ENCODE results near the gene RGL3.
"Not testable (repeated sequence)": the region's sequence is repeated elsewhere in the genome, so short reads cannot be mapped to it uniquely, and the experiment has no call there.

RGL3 gene

DNA sequence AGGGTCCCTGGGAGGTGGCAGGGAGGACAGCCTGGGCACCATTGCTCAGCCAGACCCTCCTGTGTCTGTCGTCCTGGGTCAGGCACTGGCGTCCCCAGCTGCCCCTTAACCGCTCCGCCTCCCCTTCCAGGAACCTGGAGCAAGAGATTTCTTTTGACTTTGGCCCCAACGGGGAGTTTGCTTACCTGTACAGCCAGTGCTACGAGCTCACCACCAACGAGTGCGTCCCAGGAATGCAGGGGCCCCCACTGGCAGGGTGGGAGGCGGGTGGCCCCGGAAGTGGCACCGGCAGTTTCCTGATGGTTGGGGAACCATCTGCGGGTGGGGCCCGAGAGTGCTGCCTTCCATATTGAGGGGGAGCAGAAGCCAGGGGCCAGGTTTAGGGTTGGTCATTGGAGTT lies 29.3 kb upstream of the RGL3 start:
- DNase-seq = no peak

DNA sequence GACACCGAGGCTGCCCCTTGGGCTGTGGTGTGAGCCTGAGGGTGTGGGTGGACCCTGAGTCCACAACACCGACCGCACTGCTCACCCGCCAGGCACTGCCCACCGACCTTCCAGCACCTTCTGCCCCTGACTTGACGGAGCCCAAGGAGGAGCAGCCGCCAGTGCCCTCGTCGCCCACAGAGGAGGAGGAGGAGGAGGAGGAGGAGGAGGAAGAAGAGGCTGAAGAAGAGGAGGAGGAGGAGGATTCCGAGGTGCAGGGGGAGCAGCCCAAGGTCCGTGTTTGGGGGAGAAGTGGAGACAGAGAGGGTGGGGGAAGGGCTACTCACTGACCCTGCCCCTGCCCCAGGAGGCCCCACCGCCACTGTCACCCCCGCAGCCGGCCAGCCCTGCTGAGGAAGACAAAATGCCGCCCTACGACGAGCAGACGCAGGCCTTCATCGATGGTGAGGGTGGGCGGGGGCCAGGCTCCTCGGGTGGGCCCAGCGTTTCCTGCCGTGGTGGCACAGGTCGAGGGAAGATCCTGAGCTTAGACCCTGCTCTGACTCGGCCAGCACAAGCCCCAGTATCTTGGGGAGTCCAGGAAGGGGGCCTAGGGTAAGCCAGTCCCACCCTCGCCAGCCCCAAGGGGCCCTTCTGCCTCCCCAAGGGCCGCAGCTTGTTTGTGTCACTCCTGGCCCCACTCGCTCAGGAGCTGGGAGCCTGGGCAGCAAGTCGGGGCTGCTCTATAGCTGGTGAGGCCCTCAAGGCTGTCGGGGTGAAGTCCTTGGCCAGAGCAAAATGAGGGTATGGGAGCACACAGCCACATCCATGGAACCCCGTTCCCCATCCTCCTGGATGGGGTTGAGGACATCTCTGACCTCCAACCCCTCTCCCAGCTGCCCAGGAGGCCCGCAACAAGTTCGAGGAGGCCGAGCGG lies 28.5 kb upstream of the RGL3 start:
- DNase-seq = no peak

DNA sequence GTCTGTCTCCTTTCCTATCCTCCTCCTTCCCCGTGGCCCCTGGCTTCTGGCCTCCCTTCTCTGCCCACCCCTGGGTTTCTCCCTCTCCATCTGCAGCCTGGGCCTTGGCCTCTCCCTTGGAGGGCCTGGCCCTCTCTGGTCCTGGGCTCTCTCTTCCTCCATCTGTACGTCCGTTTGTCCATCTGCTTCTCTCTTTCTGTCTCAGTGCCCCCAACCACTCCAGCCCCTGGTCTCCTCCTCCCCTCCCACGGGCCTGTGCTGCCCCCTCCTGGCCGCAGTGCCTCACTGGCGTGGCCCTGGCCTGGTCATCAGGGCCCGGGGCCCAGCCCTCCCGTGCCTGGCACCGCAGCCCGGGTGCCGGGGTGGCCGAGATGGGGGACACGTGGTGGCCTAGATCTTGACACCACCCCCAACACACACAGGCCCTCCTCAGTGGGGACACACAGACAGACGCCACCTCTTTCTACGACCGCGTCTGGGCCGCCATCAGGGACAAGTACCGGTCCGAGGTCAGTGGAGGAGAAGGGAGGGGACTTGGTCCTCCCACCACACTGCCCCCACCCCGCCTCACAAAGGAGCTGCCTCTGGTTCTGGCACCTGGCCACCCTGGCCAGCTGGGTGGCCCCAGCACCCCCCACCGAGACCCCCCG lies 27.7 kb upstream of the RGL3 start:
- no peak for DNase-seq

DNA sequence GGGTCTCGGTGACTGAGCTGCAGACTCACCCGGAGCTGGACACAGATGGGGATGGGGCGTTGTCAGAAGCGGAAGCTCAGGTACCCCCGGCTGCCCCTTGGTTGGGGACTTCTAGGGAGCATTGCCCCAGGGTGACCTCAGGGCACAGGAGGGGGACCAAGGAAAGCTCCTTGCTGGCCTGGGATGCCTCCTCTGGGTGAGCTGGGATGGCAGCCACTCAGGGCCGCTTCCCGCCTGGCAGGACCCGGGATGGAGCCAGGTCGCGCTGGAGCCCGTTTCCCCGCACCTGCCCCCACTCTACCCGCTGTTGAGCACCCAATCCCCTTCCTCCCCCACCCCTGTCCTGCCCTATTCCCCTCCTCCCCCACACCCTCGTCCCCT lies 27.1 kb upstream of the RGL3 start:
- no peak for DNase-seq

DNA sequence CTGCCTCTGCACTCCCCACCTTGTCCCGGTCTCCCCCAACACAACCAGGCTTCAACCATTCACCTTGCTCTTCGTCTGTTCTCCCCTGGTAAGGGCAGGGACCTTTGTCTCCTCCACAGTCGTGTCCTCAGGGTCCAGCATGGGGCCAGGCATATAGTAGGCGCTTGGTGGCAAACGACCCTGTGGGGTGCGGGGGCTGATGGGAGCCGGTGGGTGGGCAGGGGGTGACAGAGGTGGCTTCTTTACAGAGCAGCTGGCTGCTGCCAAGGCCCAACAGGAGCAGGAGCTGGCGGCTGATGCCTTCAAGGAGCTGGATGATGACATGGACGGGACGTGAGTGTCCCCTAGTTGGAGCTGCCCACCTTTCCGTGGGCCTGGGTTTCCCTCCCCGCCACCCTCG lies 26.0 kb upstream of the RGL3 start:
- no peak for DNase-seq

DNA sequence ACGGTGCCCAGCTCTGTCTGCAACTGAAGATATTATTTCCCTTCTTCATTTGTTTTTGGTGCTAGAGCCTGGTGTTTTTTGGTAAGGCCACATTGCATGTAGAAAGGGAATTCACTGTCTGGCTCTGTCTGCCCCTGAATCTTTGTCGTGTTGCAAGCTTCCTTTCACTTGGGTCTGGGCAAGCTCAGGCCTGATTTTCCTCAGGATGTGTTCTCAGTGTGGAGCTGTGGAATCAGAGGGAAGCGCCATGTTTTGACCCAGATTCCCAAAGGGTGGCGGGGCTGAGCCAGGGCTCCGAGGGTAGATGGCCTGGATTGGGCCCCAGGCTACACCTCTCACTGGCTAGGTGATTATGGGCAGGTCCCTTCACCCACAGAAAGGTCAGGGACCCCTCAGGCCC lies 24.9 kb upstream of the RGL3 start:
- DNase-seq = no peak

DNA sequence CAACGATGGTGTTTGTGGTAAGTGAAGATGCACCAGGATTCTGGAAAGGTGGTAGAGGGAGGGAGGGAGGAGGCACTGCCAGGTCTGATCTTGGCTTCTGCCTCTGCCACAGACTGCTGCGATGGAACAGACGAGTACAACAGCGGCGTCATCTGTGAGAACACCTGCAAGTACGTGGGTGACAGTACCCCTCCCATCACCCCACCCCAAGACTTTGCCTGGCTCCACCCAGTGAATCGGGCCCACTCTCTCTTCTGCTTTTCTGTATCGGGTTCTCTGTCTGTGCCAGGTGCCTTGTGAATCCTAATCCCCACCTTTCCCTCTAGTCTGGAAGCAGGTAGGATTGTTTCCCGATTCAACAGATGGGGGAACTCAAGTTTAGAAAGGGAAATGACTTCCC lies 18.8 kb upstream of the RGL3 start:
- no peak for DNase-seq

DNA sequence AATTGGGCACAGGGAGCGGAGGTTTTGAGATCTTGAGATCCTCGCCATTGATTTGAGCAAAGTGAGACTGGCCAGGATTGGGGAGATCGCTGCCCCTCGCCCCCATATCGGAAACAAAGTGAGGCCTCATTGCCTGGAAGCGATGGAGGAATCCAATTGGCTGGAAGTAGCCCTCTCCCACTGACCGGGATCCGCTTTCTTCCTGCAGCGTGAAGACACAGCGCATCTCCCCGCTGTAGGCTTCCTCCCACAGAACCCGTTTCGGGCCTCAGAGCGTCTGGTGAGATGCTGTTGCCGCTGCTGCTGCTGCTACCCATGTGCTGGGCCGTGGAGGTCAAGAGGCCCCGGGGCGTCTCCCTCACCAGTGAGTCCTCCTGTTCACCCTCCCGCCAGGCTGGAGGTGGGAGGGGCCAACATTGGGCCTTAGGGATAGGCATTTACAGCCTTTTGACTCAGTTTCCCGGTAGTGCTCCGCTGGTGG lies 16.8 kb upstream of the RGL3 start:
- no peak for DNase-seq

DNA sequence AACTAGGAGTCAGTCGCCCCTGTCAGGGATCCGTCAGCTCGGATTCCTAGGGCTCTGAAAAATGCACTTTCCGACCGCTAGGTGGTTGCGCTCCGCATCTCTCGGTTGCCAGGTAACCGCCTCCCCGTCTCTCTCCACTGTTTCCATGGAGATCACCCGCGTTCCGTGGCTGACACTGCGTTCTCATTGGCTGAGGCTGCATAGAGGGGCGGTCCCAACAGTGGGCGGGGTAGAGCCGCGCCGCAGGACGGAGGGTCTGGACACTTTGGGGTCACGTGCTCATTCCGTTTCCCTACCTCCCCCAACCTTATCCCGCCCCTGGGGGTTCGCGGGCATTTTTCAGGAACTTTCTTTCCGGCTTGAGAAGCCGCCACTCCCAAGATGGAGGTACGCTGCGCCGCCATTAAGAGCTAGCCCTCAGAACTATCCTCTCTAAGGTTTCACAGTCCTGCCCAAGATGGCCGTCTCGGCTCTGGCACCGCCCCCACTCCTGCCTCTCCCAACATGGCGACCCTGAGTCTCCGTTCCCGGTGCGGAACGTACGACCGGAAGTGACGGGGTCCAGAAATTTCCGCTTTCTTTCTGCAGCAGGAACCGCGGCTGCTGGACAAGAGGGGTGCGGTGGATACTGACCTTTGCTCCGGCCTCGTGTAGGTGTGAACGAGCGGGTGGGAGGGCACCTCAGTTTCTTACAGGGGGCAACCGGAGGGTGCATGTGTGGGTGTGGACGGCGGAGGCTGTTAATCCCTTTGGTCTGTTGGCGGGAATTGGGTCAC lies 16.1 kb upstream of the RGL3 start, which contains the start of the genes ODAD3 and PRKCSH:
ODAD3 (minus strand) TSS at position 65 of the 776 bp plus-strand sequence. CDS start 105 bp downstream, outside the sequence.
PRKCSH (plus strand) TSS at position 579 of the 776 bp plus-strand sequence. CDS start 483 bp downstream, outside the sequence.
- DNase-seq = peak; percentile 100

DNA sequence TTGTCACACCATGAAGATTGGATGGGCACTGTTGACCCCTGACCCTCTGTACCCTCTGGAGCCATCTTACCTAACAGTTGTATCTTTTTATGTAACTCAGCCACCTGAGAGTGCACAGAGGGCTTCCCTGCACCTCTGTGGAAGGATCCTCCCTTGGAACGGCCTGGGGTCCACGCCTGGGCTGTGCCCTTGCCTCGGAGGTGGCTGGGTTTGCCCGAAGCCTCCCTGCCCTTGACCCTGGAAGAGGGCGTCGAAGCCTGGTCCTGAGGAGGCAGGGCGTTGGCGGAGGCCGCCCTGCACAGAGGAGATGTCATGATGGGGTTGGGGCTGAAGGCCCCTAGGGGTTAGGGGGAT lies 15.6 kb upstream of the RGL3 start:
- no peak for DNase-seq

DNA sequence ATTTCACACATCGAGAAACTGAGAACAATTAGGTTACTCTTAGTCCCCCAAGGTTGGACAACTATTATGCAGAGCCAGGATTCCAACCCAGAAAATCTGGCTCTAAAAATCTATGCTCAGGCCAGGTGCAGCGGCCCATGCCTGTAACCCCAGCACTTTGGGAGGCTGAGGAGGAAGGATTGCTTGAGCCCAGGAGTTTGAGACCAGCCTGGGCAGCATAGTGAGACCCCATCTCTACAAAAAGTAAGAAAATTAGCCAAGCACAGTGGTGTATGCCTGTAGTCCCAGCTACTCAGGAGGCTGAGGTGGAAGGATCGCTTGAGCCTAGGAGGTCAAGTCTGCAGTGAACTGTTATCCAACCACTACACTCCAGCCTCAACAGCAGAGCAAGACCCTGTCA lies 14.4 kb upstream of the RGL3 start:
- DNase-seq = not testable (repeated sequence)

DNA sequence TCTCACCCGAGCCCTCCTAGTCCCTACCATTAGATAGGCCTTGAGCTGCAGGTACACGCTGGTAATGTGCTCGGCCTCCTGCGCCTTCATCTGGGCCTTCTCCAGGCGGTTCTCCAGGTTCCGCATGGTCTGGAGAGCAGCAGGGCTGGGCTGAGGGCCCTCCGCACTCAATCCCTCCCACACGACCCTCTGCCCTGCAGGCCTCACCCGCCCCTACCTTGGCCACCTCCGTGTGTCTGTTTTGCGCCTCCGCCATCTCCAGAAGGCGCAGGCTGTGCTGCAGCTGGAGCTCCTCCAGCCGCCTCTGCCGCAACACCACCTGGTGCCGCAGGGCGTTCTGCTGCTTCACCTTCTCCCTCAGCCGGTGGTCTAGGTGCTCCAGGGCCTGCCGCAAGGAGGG lies 7.5 kb upstream of the RGL3 start:
- no peak for DNase-seq

DNA sequence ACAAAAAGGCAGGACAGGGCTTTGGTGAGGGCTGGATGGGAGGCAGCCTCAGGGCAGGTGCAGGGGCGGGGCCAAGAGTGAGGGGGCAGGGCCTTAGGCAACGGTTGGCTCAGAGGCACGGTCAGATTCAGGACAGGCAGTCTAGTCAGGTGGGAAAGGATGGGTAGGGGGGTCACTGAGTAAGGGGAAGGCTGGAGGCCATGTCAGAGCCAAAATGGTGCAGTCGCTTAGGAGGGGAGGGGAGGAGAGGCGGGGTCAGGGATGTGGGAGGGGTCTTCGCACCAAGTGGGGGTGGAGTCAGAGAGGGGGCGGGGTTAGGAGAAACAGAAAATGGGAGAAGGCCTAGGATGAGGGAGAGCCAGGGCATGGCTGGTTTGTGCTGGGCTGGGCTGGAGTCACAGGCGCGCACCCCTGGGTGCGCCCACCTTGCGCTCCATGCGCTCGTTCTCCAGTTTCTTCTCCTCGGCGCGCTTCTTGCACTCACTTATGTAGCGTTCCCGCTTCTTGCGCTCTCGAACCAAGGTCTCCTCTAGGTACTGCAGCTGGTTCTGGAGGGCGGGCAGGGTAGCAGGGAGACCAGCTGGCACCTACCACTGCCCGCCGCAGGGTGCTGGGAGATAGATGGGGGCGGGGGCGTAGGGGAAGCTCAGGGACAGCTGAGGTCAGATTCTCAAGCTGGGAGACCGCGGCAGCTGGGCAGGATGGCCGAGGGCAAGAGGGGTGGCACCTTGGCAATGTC lies 6.8 kb upstream of the RGL3 start:
- DNase-seq = no peak

DNA sequence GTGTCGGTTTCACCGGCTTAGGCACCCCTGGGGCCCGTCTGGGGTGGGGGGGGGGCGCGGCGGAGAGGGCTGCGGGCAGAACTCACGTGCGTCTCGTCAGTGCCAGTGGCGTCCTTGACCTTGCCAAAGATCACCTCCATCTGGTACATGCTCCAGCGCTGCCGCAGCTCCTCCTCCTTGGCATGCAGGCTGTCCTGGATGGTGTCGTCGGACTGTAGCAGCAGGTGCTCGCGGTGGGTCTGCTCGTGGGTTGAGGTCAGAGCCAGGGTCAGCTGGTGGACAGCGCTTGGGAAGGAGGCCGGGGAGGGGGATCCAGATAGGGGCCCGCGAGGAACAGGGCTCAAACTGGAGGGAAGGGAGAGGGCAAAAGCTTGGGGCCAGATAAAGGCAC lies 4.7 kb upstream of the RGL3 start:
- DNase-seq = no peak

DNA sequence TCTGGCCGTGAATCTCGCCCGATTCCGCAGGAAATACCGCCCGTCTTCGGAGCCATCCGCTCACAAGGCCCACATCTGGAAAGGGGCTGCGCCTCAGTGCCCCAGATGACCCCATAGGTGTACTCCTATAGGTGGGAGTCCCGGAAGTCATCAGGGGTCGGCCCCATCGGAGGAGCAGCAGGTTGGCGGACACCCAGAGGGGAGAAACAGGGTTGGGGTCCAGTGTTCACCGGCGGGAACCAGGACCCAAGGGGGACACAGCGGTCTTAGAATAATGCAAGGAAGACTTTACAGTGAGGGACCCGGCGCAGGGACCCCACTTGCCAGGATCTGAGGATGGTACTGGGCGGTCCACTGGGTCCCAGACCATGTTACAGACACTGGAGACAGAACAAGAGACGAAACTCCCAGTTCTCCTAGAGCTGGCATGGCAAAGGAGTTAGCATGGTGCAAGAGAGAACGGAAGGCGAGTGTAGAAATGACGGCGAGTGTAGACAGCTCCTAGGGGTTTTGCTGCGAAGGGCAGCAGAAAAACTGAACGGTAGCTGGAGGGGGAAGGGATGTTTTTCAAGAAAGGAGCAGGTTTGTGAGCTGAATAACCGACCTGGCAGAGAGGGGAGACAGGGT lies 4.2 kb upstream of the RGL3 start:
- DNase-seq = no peak

DNA sequence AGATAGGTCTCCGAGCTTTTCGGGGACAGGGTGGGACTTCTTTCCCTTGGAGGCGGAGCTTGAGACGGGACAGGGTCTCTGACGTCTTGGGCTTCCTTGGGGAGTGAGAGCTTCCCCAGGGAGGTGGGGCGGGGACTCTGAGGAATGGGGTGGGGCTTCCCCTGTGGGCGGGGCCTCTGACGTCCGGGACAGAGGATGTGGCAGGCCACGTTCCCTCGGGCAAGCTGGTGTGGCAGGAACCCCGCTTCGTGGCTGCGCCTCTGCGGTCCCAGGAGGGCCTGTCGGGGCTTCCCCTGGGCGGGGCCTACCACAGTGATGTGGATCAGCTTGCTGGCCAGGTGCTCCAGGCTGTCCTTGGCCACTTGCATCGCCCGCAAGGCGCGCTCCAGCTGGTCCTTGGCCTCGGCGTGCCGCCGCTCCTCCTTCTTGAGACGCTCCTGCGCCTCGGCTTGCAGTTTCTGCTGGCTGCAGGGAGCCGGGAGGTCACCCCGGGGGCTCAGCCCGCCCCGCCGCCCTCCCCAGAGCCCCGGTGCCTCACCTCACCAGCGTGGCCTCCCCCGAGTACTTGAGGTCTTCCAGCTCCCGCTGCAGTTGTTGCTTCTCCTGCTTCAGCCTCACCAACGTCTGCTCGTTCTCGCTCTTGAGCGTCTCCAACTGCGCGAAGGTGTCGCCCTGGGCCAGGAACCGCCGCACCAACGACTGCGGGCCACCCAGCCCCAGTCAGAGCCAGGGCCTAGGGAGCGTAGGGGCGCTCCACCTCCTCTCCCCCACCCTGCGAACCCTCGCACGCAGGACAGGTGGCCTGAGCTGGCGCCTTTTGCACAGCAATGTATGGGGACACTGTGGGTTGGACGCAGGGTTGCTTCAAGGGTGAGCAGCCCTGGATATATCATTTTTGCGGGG lies 3.3 kb upstream of the RGL3 start:
- DNase-seq = no peak

DNA sequence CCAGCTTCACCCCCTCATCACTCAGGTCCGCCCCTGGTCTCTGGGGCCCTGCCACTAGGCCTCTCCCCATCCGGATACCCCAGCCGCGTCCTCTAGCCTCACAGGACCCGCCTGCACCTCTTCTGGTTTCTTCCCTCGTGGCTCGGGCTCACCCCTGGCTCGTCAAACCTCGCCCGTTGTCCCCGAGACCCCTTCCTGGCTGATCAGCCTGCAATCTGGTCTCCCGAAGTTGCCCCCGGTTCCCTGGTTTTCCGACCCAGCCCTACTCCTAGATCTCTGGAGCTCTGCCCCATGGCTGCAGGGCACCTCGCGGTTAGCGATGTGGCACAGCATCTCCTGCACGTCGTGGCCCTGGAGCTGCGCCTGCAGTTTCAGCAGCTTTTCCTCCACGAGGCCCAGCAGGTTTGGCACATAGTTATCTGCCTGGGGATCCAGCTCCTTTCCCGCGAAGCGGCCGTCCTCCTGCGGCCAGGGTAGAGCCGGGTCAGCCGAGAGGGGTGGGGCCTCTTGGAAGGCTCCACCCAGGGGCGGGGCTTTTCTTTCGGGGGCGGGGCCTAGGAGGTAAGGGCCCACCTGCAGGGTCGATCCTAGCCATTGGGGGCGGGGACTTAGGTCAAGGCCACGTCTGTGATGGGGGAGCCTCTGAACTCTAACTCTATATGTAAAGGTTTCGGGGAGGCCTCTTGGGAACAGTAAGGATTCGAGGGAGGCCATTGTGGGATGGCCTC lies 2.4 kb upstream of the RGL3 start:
- DNase-seq = no peak

DNA sequence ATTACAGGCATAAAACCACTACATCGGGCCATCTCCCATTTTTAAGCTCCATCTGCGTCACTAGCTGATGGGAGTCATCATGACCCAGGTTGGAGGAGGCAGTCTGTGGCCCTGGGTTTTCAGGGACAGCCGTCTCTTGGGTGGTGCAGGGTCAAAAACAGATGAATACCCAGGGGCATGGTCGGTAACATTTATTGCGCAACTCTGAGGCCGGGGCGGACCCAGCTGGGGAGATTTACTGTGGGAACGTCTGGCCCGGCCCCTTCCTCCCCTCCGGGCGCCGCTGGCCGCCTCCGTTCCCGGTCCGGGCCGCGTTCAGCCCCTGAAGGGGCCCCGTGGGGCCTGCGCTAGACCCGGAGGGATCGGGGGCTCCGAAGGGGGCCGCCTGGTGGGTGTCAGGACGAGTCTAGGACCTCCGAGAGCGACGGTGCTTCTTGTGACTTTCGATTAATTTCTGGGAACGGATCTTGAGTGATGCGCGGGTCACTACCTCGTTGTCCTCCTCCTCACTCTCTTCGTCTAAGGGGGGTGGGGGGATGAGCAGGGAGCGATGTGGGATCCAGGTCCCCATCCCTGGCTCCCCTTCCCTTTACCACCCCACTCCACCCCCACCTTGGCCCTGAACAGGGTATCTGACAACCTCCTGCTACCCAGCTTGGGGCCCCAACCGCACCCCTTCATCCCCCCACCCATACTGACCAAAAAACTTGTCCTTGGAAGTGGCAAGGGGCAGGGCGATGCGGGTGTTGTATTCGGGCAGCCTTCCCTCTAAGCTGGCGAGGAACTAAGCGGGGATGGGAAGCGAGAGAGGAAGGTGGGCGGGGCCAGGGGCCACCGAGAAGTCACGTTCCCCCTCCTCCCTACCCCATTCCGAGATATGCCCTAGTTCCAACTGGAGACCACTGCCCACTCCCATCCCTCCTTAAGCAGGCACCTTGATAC lies 1.6 kb upstream of the RGL3 start:
- no peak for DNase-seq

DNA sequence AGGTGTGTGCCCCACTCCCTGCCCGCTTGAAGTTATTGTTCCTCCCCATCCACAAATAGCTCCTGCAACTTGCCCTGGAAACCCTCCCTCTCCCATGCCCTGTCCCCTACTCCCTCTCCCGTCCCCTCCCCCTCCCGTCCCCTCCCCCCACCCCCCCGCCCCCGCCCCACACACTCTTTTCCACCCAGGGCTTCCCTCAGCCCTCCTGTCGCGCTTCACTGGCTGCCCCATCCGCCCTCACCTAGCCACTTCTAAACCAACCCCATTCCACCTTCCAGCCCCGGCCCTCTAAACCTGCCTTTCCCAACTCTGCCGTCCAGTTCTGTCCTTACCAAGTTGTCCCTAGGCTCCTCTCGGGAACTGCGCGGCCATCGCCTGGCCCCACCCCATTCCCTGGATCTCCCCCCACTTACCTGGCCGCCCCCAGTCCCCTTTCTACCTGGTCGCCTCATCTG lies 993 bp downstream of the RGL3 start:
- no peak for DNase-seq

Measured in kidney glomerular epithelial cell (primary cell).